Activated CD8-positive, alpha-beta T cell treated with anti-CD3 and anti-CD28 coated beads, Interleukin-2, amount 10 ng/mL, durations not matched to agents 7 days and 5 days (primary cell): ENCODE results near the gene PABPC1L2A. TPM values are rescaled to one million over a fixed set of nuclear protein-coding genes. Genes with fewer than 3 reads are reported as not detected.
"Not testable (repeated sequence)": the region's sequence is repeated elsewhere in the genome, so short reads cannot be mapped to it uniquely, and the experiment has no call there.

ENCODE experiments used
- ATAC-seq: fragments of 150-1000 bp; cut with Tn5 transposase; one replicate; pipeline ENCODE4 v1.10.0; 2021; ENCODE audit warnings: moderate library complexity
- CTCF ChIA-PET: fragments of 350-600 bp; sonication (Branson Sonifier 250); formaldehyde crosslinking; loops from one replicate; lab custom pipeline; 2021; ENCODE audit warnings: antibody characterized with exemption; lab: Charles Lee
- POLR2A ChIA-PET: fragments of 350-600 bp; sonication (Branson Sonifier 250); formaldehyde crosslinking; loops from one replicate; lab custom pipeline; 2021; ENCODE audit warnings: antibody characterized with exemption; lab: Charles Lee
- DNase-seq: peaks from one replicate; pipeline ENCODE4 v3.0.0-alpha.2; 2020
- H3K27ac Mint-ChIP-seq: one replicate; pipeline ENCODE4 v1.8.0; 2021; ENCODE audit warnings: mild to moderate bottlenecking, mixed read lengths
- H3K27me3 Mint-ChIP-seq: one replicate; pipeline ENCODE4 v1.8.0; 2021; ENCODE audit warnings: low read depth, mixed read lengths
- H3K36me3 Mint-ChIP-seq: one replicate; pipeline ENCODE4 v1.8.0; 2021; ENCODE audit warnings: low read depth, mixed read lengths
- H3K4me1 Mint-ChIP-seq: one replicate; pipeline ENCODE4 v1.8.0; 2021; ENCODE audit warnings: low read depth, mixed read lengths
- H3K4me3 Mint-ChIP-seq: one replicate; pipeline ENCODE4 v1.8.0; 2021; ENCODE audit warnings: mild to moderate bottlenecking, mixed read lengths
- H3K9me3 Mint-ChIP-seq: one replicate; pipeline ENCODE4 v1.8.0; 2022; ENCODE audit warnings: mixed read lengths; ENCODE audit not compliant: insufficient read depth
- total RNA-seq, 2 experiments: library from RNA; stranded (reverse); gene quantifications; one replicate each; pipeline ENCODE4 v1.2.3, GENCODE V29; 2021

PABPC1L2A gene
- not detected for total RNA-seq

DNA sequence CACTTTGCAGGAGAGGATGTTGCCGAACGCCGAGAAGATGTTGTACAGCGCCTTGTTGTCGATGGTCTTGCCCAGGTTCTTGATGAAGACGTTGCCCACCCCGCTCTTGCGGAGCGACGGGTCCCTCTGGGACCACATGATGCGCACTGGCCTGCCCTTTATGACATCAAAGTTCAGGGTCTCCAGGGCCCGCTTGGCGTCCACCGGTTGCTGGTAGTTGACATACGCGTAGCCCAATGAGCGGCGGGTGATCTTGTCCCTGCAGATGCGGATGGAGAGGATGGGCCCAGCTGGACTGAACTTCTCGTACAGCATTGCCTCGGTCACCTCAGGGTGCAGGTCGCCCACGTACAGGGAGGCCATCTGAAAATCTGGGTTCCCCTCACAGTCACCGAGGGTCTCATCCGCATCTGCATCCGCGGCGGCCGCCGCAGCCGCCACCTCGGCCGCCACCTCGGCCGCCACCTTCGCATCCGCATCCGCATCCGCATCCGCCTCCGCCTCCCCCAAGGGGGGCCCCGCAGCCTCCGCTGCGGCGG is at the start of gene PABPC1L2A:
Gene PABPC1L2A, minus strand, starts transcription at position 489 of the 539 bp plus-strand sequence. Its CDS starts 126 bp downstream, at position 363.
- DNase-seq, H3K9me3 Mint-ChIP-seq, H3K4me1 Mint-ChIP-seq, H3K27ac Mint-ChIP-seq, H3K4me3 Mint-ChIP-seq, POLR2A ChIA-PET, H3K27me3 Mint-ChIP-seq, CTCF ChIA-PET, H3K36me3 Mint-ChIP-seq, ATAC-seq: not testable (repeated sequence)

DNA sequence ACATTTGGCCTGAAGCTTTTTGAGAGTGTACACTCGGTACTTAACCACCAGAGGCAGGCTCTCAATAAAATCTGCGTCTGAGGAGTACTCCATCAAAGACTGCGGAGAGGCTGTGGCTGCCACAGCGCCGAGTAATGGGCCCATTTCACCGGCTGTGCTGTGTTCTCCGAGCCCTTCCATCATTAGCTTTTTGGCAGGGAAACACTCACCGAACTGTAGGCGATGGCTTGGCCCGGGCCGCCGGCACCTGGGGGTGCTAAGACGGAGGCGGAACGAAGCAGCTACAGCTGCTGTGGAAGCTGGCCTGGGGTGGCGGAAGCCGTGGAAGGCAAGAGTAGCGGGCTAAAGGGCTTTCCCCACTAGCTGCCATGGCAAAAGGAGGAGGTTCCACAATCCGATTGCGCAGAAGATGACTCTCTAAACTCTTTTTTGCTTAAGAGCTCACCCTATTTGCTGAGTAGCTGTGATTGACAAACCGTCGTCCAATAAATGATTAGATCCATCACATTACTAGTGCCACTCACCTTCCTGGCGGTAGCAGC is 48.5 kb upstream of the PABPC1L2A start:
- Mint-ChIP-seq H3K27me3 (no peaks in the 10 kb centered on the region), H3K4me1 (no peaks in the 10 kb centered on the region), H3K36me3 (no peaks in the 10 kb centered on the region), H3K4me3 (no peak overlapping the region), H3K9me3 (no peaks in the 10 kb centered on the region), H3K27ac (no peak overlapping the region)
- no peak for DNase-seq
- POLR2A ChIA-PET = no interaction called here
- ATAC-seq = no peak
- CTCF ChIA-PET = no interaction called here

DNA sequence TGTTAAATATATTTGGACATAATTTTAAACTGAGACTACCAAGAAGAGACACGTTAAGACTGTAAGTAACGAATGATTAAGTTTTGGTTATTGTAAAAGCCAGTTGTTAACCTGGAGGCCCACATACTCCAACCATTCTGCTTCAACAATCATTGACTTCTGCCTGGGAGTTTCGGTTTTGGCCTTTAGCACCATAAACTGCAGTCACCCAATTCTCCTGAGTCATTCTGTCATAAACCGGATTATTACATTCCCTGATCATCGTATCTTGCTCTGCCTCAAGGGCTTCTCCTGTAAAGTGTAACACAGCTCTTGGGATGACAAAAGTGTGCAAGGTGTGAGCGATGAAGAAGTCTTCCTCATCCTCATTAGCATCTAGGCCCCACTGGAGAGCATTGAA is 46.9 kb upstream of the PABPC1L2A start:
- ATAC-seq = no peak
- ChIA-PET POLR2A (no interaction called here), CTCF (no interaction called here)
- H3K36me3 Mint-ChIP-seq = no peaks in the 10 kb centered on the region
- H3K27me3 Mint-ChIP-seq = no peaks in the 10 kb centered on the region
- no peak overlapping the region for H3K27ac Mint-ChIP-seq
- H3K4me3 Mint-ChIP-seq = no peak overlapping the region
- no peak for DNase-seq
- no peaks in the 10 kb centered on the region for H3K9me3 Mint-ChIP-seq
- H3K4me1 Mint-ChIP-seq = no peaks in the 10 kb centered on the region

DNA sequence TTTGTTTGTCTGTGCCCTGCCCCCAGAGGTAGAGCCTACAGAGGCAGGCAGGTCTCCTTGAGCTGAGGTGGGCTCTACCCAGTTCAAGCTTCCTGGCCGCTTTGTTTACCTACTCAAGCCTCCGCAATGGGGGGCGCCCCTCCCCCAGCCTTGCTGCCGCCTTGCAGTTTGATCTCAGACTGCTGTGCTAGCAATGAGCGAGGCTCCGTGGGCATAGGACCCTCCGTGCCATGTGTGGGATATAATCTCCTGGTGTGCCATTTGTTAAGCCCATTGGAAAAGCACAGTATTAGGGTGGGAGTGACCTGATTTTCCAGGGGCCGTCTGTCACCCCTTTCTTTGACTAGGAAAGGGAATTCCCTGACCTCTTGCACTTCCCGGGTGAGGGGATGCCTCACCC is 20.2 kb upstream of the PABPC1L2A start:
- H3K4me1 Mint-ChIP-seq, CTCF ChIA-PET, H3K4me3 Mint-ChIP-seq, H3K27ac Mint-ChIP-seq, H3K36me3 Mint-ChIP-seq, POLR2A ChIA-PET, H3K9me3 Mint-ChIP-seq, ATAC-seq, DNase-seq, H3K27me3 Mint-ChIP-seq: not testable (repeated sequence)

DNA sequence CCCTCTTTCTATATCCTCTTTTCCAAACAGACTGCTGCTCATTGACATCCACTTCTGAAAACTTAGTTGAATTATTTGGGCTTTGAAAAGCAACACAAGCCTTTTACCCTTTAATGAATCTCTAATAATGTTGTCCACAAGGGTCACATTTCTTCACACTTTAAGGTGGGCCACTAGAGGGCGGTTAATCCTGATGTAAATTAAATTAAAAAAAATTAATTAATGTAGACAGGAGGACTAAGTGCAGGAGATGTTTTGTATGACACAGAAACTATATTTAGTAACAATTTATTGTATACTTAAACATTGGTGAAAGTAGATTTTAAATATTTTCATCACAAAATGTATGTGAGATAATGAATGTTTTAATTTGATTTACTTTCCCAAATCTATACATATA is 7.5 kb upstream of the PABPC1L2A start:
- H3K27me3 Mint-ChIP-seq, H3K4me3 Mint-ChIP-seq, CTCF ChIA-PET, POLR2A ChIA-PET, H3K9me3 Mint-ChIP-seq, H3K36me3 Mint-ChIP-seq, H3K4me1 Mint-ChIP-seq, DNase-seq, ATAC-seq, H3K27ac Mint-ChIP-seq: not testable (repeated sequence)

DNA sequence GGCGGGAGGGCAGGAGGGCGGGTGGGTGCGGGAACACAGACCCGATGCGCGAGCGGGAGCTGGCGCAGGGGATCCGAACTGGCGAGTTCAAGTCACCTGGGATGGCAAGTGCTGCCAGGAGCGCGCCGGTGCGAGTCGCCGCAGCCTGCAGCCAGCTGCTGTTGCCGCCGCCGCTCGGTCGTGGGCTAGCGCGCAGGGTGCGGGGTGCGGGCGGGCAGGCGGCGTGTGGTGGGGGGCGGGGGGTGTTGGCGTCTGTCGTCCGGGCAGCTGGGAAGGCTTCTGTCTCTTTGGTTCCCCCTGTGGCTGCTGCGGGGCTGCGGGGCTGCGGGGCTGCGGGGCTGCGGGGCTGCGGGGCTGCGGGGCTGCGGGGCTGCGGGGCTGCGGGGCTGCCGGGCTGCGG is 572 bp upstream of the PABPC1L2A start:
- DNase-seq, POLR2A ChIA-PET, H3K9me3 Mint-ChIP-seq, H3K4me1 Mint-ChIP-seq, H3K4me3 Mint-ChIP-seq, ATAC-seq, CTCF ChIA-PET, H3K27ac Mint-ChIP-seq, H3K36me3 Mint-ChIP-seq, H3K27me3 Mint-ChIP-seq: not testable (repeated sequence)

DNA sequence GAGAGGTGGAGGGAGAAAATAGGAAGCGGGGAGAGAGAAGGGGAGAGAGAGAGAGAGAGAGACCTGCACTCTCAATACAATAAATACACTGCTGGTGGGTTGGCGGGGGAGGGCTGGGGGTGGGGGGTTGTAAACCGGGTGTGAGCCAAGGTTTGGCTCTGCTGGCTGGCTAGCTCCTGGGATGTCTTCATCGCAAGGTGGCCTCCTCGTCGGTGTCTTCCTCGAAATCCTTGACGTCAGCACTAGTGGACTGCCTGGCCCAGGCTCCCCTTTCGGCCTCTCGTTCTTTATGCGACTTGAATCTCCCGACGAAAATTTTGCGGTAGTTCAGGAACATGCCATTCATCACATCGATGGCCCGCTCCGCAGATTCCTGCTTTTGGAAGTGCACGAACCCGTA is 715 bp downstream of the PABPC1L2A start:
- H3K4me3 Mint-ChIP-seq, H3K4me1 Mint-ChIP-seq, CTCF ChIA-PET, H3K27ac Mint-ChIP-seq, POLR2A ChIA-PET, H3K9me3 Mint-ChIP-seq, H3K36me3 Mint-ChIP-seq, H3K27me3 Mint-ChIP-seq, DNase-seq, ATAC-seq: not testable (repeated sequence)

DNA sequence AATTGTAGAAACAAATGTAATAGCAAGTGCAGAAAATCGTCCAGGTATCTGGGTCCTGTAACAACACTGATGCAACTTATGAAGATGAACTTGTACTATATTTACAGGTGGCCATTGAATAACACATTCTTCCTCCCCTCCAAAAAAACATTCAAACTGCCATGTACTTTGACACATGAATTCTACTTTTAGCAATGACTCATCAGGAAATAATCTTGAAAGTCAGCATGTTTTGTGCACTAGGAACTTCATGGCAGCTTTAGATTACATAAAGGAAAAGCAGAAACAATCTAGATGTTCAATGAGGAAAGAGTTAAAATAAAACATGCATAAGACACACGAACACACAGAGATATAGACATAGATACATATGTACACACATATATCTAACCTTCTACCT is 2.5 kb downstream of the PABPC1L2A start:
- no peak for DNase-seq
- ATAC-seq = no peak
- Mint-ChIP-seq H3K9me3 (no peaks in the 10 kb centered on the region), H3K27me3 (peaks cover 12% of the 10 kb centered on the region), H3K4me3 (no peak overlapping the region), H3K4me1 (no peaks in the 10 kb centered on the region), H3K27ac (no peak overlapping the region), H3K36me3 (no peaks in the 10 kb centered on the region)
- CTCF ChIA-PET = no interaction called here
- POLR2A ChIA-PET = no interaction called here

DNA sequence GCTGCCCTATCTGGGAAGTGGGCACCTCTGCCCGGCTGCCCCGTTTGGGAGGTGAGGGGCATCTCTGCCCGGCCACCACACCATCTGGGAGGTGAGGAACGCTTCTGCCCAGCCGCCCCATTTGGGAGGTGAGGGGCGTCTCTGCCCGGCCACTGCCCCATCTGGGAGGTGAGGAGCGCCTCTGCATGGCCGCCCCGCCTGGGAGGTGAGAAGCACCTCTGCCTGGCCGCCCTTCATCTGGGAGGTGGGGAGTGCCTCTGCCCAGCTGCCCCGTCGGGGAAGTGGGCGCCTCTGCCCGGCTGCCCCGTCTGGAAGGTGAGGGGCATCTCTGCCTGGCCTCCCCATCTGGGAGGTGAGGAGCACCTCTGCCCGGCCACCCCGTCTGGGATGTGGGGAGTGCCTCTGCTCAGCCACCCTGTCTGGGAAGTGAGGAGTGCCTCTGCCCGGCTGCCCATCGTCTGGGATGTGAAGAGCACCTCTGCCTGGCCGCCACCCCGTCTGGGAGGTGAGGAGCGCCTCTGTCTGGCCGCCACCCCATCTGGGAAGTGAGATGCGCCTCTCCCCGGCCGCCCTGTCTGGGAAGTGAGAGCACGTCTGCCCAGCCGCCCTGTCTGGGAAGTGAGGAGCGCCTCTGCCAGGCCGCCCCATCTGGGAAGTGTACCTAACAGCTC is 9.8 kb downstream of the PABPC1L2A start:
- H3K9me3 Mint-ChIP-seq = no peaks in the 10 kb centered on the region
- peaks cover 4% of the 10 kb centered on the region for H3K27me3 Mint-ChIP-seq
- POLR2A ChIA-PET = no interaction called here
- H3K36me3 Mint-ChIP-seq = no peaks in the 10 kb centered on the region
- ATAC-seq = no peak
- no peak for DNase-seq
- CTCF ChIA-PET = no interaction called here
- H3K27ac Mint-ChIP-seq = no peak overlapping the region
- no peaks in the 10 kb centered on the region for H3K4me1 Mint-ChIP-seq
- no peak overlapping the region for H3K4me3 Mint-ChIP-seq

DNA sequence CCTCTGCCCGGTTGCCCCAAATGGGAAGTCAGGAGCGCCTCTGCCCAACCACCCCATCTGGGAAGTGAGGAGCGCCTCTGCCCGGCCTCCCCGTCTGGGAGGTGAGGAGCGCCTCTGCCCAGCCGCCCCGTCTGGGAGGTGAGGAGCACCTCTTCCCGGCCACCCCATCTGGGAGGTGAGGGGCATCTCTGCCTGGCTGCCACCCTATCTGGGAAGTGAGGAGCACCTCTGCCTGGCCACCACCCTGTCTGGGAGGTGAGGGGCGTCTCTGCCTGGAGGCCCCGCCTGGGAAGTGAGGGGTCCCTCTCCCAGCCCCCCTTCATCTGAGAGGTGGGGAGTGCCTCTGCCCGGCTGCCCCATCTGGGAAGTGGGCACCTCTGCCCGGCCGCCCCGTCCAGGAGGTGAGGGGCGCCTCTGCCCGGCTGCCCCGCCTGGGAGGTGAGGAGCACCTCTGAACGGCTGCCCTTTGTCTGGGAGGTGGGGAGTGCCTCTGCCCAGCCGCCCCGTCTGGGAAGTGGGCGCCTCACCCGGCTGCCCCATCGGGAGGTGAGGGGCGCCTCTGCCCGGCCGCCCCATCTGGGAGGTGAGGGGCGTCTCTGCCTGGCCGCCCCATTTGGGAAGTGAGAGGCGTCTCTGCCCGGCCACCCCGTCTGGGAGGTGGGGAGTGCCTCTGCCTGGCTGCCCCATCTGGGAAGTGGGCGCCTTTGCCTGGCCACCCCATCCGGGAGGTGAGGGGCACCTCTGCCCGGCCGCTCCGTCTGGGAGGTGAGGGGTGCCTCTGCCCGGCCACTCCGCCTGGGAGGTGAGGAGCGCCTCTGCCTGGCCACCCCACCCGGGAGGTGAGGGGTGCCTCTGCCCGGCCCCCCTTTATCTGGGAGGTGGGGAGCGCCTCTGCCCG is 10.6 kb downstream of the PABPC1L2A start:
- ChIA-PET CTCF (no interaction called here), POLR2A (no interaction called here)
- H3K4me1 Mint-ChIP-seq = no peaks in the 10 kb centered on the region
- no peaks in the 10 kb centered on the region for H3K36me3 Mint-ChIP-seq
- no peak overlapping the region for H3K27ac Mint-ChIP-seq
- H3K27me3 Mint-ChIP-seq = peaks cover 4% of the 10 kb centered on the region
- H3K9me3 Mint-ChIP-seq = no peaks in the 10 kb centered on the region
- H3K4me3 Mint-ChIP-seq = no peak overlapping the region
- ATAC-seq (no peak), DNase-seq (no peak)

DNA sequence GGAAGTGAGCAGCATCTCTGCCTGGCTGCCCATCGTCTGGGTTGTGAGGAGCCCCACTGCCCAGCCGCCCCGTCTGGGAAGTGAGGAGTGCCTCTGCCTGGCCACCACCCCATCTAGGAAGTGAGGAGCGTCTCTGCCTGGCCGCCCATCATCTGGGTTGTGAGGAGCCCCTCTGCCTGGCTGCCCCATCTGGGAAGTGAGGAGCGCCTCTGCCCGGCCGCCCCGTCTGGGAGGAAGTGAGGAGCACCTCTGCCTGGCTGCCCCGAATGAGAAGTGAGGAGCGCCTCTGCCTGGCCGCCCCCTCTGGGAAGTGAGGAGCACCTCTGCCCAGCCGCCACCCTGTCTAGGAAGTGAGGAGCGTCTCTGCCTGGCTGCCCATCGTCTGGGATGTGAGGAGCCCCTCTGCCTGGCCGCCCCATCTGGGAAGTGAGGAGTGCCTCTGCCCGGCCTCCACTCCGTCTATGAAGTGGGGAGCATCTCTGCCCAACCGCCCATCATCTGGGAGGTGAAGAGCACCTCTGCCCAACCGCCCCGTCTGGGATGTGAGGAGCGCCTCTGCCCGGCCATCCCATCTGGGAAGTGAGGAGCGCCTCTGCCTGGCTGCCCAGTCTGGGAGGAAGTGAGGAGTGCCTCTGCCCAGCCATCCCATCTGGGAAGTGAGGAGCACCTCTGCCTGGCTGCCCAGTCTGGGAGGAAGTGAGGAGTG is 11.4 kb downstream of the PABPC1L2A start:
- H3K9me3 Mint-ChIP-seq, DNase-seq, H3K27me3 Mint-ChIP-seq, H3K4me1 Mint-ChIP-seq, CTCF ChIA-PET, POLR2A ChIA-PET, H3K36me3 Mint-ChIP-seq, H3K4me3 Mint-ChIP-seq, ATAC-seq, H3K27ac Mint-ChIP-seq: not testable (repeated sequence)
